CD1c-positive myeloid dendritic cell (primary cell): ENCODE measurements around the gene PPP2R2D.
"Not testable (repeated sequence)": the region's sequence is repeated elsewhere in the genome, so short reads cannot be mapped to it uniquely, and the experiment has no call there.

Experiments
- DNase-seq: peaks from one replicate; pipeline ENCODE4 v3.0.0-alpha.2; 2016; ENCODE audit errors: extremely low spot score

Gene PPP2R2D

DNA sequence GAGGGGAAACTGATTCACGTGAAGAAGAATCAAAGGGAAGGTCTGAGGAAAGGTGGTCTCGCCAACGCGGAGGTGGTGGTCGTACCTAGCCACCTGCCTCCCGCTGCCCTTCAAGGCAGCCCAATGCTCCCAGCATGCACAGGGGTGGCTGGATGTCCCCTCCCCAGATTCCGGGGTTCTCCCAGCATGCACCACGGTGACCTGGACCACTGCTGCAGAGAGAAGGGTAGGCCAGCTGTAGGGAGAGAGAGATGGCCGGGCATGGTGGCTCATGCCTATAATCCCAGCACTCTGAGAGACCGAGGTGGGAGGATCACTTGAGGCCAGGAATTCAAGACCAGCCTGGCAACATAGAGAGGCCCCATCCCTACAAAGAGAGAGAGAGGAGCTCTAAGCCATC lies 32.4 kb upstream of the PPP2R2D start:
- DNase-seq = no peak

DNA sequence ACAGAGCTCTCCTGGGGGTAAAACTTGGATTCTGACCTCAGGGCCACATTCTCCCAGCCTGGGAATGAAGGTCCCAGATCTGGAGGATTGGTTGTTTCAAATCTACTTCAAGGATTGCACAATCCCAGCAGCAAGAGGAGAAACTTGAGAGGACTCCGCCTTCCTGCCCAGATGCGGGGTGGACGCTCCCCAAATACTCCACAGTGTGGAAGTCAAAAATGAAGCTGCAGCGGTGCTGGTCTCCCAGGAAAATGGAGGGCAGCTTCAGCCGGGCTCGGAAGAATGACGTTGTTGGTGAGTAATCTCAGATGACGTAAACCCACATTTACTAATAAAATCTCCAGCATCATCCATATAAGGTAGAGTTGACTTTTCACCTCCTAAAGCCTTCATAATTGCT lies 31.5 kb upstream of the PPP2R2D start:
- DNase-seq = no peak

DNA sequence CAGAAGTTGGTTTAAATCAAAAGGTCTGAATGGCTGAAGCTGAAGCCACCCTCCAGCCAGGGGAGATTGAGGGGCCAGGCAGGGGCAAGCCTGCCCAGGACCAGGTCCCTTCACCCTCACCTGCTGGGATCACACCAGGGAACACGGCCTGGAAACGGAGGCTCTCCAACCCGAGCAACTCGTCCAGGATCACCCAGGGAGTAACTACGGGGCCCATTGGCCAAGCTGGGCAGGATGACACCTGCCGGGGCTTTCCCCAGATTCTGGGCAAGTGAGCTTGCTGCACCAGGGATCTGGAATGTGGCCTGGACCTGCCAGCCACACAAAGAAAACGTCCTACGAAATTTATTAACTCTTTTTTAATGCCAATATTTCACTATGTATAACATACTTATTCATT lies 30.4 kb upstream of the PPP2R2D start:
- DNase-seq = no peak

DNA sequence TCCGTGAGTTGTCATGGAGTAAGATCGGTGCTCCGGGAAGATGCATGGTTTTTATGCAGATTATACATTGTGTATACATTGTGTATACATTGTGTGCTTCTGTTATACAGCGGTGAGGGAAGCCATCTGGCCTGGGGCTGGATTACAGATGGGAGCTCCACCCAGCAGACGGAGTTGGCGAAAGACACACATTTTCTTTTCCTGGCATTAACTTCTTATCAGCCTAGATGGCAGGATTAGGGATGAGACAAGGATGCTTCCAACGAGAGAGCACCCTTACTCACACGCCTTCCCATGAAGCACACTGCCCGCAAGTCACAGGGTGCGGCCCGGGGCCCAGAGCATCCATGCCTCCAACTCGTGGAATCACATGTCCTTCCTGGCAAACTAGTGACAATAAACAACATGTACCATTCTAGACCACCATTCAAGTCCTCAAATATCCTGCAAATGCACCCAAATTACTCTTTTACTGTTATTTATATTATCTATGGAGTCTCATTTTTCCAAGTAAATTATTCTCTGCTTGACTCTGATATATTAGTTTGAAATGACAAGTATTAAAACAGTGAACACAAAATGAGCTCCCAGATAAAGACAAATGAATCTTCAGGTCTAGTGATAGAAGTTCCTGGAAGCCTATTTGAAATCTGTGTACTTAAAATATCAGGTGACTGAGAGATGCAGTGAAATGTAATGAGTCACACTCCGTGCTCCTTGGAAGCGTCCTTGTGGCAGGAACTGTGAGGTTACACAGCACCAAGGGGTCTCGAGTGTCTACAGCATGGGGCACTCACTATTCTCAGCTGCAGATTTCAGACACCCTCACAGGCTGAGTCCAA lies 29.8 kb upstream of the PPP2R2D start:
- DNase-seq = no peak

DNA sequence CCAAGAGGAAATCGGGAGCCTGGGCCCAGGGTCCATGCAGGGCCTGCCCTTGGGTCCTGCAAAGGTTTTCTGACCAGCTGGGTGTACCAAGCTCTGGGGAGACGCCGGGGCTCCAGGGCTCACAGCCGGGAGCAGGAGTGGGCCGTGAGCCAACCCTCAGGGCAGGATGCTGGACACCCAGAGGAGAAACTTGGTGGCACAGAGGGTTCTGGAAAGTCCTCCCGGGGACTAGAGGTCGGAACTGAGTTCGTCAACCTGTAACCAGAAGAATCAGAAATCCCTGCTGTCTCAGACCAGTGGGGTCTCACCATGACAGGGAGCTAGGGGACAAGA lies 29.2 kb upstream of the PPP2R2D start:
- DNase-seq = no peak

DNA sequence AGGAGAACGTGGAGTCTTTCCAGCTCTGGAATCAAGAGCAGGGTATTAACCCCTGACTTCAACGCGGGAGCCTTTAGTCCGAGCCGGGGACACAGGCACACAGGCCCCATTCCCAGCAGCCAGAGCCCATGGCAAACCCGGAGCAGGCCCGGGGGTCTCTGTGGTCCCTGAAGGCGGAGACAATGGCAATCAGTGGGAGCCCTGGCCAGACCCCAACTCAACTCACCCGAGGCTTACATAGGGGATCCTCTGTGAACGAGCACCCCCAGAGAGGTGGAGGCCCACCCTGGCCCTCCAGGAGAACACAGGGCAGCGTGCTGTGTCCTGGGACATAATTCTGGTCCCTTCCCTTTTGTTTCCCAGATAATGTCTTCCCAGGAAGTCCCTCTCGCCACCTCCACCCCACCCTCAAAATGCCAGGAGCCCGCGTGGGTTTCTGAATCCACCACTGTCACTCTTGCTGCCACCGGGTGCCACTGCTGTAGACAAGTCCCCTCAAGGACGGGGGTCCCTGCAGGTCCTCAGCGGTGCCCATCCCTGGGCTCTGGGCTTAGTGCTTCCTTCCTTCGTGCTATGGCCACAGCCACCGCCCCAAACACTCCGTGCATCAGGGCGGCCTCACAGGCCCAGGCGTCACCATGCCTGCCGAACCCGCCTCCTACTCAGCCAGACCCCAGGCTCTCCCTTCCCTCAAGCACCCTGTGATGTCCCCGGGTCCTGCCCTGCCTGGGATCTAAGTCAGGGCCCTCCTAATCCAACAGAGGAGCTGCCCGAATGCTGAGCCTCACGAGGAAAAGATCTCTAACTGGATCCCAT lies 28.6 kb upstream of the PPP2R2D start:
- no peak for DNase-seq

DNA sequence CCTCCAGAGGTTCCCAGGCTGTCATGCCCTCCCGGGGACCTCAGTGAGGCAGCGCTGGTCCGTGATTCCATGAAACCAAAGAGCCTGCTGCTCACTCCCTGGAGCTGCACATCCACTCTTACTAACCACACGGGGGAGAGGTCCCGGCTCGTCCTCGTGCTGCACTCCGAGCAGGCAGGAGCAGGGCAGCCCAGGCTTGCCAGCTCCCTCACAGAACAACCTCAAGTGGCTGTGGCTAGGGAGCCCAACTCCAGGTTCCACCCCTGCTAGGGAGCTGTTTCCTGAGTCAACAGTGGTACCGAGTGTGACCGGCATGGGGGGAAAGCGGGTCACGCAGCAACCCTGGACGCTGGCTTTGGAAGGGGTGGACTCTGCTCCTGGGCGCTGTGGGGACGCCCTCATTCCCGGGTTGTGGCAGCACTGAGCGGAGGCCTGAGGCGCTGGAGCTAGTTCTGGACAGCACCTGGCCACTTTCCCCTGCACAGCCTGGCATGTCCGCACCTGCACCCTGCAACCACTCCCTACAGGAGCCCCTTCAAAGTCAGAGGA lies 27.9 kb upstream of the PPP2R2D start:
- no peak for DNase-seq

DNA sequence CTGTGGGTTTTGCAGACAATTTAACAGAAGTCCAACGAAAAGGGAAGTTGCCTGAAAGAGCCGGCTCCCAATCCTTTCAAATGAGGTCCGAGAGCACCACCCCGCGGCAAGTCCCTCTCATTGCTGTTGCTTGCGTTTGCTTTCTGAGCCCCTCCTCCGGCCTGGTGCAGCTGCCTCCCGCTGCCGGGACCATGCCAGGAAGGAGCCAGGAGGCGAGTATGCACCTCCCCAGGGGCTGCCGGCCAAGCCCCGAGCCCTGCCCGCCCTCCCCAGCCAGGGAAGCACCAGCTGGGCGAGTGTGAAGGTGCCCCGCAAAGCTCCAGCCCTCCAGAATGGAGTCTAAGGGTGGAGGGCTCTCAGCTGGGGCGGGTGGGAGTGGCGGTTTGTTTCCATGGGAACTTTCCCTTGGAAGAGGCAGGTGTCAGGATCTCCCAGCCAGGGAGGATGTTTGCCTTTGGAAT lies 25.8 kb upstream of the PPP2R2D start:
- DNase-seq = peak; percentile 87

DNA sequence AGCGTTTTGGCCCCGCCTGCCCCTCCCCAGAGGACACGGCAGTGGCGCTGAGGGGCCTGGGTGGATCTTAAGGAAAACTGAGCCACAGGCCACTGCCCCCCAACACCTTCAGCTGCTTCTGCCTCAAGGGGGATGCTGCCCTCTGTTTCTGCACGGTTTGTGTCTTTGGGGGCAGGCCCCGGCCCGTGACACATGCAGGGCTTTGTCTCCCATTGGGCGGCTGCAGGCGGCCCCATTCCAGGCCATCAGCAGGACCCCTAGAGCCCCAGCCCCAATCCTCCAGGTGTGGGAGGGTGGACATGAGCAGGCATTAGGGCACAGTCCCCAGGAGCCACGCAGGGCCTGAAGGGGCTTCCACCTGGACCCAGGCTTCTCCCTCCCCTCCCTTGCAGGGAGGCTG lies 25.3 kb upstream of the PPP2R2D start:
- no peak for DNase-seq

DNA sequence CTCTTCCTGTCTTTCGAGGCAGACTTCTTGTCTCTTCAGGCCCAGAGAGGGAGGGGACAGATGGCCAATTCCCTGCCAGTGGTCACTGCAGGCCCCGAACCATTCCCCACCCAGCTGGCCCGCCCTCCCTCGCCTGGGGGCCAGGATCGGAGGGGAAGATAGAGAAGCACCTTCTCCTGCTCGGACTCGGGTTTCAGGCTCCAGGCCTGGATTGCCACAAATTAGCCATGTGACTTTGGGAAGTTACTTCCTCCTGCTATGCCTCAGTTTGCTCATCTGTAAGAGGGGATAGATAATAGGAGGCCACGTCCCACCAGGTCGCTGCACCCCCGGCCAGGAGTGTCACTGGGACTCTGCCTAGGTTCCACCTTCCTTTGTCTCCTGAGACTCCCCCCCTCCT lies 24.8 kb upstream of the PPP2R2D start:
- DNase-seq = no peak

DNA sequence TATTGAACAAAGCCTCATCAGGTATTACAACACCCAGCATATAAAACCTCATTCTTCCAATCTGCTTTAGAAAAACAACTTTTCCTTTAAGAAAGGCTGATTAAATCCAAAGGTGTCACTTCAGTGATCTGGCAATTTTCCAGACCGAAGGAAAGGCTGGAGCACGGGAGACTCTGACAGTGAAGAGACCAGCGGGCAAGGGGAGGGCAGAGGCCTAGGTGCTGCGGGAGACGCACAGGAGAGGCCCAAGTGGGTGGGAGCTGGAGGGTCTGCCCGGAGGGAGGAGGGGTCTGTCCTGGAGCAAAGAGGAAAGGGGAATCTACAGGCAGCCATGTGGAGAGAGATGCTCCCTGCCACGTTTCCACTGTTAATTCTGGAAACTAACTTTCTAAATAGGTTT lies 24.3 kb upstream of the PPP2R2D start:
- DNase-seq = no peak

DNA sequence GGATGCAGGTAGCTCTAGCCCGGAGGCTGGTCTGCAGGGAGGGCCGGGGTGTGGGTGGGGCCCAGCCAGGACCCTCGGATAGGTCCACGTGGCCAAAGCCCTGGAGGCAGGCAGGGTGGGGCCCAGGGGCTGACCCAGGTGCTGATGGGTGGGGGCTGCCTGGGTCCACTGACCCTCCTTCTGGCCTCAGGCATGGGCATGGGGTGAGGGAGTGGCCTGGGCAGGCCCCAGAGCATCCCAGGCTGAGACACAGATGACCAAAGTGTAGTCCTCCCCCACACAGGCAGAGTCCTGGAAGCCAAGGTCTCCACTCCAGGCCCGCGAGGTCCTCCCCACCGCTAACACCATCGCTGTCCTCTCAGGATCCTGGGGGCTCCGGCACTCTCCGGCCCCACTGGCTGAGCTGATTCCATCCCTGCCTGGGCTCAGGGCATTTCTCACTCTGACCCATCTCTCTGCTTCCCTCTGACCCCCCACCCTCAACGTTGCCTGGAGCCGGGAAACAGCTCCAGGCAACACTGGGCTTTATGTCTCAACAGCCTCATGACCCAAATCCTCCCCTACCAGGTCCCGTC lies 20.7 kb upstream of the PPP2R2D start:
- no peak for DNase-seq

DNA sequence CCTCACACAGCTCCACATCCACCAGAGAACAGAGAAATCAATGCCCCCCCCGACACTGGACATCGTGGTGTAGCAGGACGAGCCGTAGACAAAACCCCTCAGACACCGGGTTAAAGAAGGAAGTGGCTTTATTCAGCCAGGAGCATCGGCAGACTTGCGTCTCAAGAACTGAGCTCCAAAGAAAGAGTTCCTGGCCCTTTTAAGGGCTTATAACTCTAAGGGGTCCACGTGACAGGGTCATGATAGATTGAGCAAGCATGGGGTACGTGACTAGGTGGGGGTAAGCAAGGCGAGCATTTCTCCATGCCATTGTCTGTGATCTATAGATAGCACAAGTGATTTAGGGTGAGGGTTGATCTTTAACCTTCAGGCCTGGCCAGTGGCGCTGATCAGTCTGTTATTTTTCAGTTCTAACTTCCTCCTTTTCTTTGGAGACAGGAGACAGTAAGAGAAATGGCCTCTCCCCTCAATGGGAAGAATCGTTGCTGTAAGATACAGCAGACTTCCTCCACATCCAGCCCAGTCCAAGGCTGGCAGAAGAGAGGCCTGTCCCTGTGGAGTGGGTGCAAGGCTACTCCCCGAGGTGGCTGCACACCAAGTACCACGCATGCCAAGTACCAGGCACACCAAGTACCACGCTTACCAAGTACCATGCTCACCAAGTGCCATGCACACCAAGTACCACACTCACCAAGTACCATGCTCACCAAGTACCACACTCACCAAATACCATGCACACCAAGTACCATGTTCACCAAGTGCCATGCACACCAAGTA lies 19.5 kb upstream of the PPP2R2D start:
- DNase-seq = no peak

DNA sequence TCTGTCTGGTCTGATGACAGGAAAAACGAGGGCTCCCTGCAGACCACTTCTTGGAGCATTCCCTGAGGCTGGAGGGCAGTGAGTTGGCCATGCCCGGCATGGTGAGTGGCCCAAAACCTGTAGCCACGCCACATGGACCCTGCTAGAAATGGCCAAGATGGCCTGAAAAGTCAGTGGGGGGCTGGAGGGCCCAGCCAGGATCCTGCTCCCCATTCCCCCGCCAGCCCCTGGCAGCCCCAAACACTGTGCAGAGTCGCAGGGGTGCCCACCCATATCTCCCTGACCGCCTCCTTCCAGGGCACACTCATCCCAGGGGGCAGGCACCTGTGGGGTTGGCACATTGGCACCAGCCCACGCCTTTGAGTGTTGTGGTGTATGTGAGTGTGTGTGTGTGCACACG lies 18.7 kb upstream of the PPP2R2D start:
- no peak for DNase-seq

DNA sequence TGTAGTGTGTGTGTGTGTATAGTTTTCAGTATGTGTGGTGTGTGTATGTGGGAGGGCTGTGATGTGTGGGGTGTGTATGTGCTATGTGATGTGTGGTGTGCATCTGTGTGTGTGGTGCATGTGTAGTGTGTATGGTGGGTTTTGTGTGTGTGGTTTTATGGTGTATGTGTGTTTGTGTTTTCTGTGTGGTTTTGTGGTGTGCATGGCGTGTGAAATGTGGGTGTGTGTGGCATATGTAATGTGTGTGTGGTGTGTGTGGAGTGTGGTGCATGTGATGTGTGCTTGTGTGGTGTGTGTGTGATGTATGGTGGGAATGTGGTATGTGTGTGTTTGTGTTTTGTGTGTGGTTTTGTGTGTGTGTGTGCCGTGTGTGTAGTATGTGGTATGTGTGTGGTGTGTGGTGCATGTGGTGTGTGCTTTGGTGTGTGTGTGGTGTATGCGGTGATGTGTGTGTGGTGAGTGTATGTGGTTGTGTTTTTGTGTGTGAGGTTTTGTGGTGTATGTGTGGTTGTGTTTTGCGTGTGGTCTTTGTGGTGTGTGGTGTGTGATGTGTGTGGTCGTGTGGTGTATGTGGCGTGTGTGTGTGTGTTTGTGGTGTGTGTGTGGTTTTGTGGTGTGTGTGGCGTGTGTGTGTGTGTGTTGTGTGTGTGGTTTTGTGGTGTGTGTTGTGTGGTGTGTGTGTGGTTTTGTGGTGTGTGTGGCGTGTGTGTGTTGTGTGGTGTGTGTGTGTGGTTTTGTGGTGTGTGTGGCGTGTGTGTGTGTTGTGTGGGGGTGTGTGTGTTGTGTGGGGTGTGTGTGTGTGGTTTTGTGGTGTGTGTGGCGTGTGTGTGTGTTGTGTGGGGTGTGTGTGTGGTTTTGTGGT lies 18.0 kb upstream of the PPP2R2D start:
- DNase-seq = no peak

DNA sequence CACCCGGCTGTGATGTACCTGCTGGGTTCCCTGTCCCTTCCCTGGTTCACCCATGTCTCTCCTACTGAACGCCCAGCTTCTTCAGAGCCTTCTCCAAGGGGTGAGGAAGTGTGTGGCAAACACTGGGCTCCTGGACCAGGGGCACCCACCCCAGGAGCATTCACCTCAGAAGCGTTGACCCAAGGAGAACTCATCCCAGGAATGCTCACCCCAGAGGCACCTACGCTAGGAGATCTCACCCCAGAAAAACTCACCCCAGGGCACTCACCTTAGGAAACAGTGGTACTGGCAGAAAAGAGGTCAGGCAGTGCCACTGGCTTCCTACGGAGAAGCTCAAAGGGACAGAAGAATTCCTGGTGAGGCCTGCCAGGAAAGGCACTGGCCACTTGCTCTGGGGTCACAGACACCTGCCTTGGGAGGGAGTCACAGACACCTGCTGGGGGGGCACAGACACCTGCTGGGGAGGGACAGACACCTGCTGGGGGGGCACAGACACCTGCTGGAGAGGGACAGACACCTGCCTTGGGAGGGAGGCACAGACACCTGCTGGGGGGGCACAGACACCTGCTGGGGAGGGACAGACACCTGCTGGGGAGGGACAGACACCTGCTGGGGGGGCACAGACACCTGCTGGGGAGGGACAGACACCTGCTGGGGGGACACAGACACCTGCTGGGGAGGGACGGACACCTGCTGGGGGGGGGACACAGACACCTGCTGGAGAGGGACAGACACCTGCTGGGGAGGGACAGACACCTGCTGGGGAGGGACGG lies 17.0 kb upstream of the PPP2R2D start:
- DNase-seq = not testable (repeated sequence)

DNA sequence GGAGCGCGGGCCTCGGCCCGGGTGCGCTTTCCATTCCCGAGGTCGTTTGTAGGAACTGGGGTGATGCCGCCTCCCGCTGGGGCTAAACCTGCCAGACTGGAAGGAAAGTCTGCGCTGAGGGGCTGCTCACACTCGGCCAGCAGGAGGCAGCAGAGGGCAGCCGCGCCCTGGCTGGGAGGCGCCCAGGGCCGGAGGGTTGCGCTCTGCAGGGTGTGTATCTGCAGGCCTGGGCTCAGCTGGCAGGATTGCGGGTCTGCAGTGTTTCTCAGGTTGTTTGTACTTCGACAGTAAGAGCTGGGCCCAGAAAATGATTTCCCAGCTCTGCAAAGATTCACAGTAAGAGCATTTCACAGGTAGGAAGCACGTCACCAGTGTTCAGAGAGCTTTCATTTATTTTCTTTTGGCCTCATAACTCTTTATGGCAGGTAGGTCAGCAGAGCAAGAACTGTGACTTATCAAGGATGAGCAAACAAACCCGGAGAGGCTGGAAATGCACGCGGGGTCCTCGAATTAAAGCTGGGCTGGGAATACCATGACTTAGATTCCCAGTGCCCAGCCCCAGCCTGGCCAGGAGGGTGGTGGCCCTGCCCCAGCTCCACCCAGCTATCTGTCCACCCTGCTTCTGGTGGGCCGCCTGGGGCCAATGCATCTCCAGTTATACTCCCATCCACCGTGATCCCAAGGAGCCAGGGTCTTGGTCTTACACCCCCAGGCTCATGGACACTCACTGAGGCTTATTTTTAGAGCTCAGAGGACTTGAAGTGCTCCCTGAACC lies 15.2 kb upstream of the PPP2R2D start:
- DNase-seq = peak; percentile 80

DNA sequence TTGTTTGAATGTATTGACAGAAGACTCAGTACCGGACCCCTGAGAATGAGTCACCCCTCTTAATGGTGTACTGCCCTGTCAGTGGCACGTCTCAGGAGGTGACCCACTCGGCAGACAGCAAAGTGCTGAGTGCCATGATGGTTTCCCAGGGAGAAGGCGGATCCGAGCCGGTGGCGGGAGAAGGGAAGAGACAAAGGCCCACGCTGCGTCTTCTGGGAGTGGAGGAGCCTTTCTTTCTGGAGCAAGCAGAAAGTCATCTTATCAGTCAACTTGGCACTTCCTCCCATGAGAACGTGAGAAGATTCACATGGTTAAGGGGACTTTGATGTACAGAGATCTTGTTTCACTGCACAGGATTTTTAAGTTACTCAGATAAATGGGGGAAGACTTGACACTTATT lies 14.6 kb upstream of the PPP2R2D start:
- no peak for DNase-seq

DNA sequence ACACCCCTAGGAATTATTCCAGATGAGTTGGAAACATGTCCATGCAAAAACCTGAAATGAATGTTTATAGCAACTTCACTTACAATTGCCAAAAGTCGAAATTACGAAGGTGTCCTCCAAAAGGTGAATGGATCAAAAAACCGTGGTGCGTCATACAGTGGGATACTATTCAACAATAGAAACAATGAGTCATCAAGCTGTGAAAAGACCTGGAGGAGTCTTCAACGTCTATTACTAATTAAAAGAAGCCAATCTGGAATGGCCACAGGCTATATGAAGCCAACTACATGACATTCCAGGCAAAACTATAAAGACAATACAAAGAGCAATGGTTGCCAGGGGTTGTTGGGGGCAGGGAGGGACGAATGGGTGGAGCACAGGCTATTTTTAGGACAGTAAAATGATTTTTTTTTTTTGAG lies 12.6 kb upstream of the PPP2R2D start:
- no peak for DNase-seq
